Endometrial microvascular endothelial cells (primary cell): ENCODE measurements around the gene GOLGA5. TPM values are rescaled to one million over a fixed set of nuclear protein-coding genes. Genes with fewer than 3 reads are reported as not detected.

Source experiments
- in situ Hi-C: cut with HindIII; loops from 2 replicates; pipeline ENCODE4 v1.10.0; 2017; ENCODE audit warnings: low sequenced_read_pairs, low pct_unique_long_range_greater_than_20kb; ENCODE audit errors: inconsistent ontology term
- total RNA-seq: library from RNA; depleted of rRNA; stranded (reverse); fragments of >200 nt; gene quantifications from one replicate; pipeline ENCODE4 v1.2.3, GENCODE V29; 2015; ENCODE audit errors: inconsistent ontology term

GOLGA5 gene
- total RNA-seq, 1 donor from 2014 or later, result 29.3 TPM

DNA sequence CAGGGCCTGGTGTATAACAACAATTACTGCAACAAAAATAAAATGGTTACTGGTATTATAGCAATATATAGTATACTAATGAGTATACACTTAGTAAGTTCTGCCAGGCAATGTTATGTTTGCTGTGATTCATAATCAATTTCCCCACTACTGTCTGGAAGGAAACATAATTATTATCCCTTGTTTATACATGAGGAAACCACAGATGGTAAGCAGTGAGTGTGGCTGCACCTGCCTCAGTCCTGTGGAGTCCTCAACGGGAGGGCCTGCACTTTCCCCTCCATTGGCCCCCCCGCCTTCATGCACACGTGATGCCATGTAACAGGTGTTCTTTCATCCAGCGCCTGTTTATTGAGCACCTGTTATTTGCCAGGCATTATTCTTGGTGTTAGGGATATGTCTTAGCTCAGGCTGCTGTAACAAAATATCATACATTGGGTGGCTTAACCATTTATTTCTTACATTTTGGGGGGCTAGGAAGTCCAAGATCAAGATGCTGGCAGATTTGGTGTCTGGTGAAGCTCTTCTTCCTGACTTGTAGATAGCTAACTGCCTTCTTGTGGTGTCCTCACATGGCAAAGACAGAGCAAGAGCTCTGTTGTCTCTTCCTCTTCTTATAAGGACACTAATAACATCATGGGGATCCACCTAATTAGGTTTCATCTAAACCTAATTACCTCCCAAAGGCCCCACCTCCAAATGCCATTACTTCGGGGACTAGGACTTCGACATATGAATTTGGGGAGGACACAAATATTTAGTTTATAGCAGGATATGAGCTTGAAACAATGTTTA, 69.4 kb downstream of the GOLGA5 start:
- in situ Hi-C loops, result no loop called here

DNA sequence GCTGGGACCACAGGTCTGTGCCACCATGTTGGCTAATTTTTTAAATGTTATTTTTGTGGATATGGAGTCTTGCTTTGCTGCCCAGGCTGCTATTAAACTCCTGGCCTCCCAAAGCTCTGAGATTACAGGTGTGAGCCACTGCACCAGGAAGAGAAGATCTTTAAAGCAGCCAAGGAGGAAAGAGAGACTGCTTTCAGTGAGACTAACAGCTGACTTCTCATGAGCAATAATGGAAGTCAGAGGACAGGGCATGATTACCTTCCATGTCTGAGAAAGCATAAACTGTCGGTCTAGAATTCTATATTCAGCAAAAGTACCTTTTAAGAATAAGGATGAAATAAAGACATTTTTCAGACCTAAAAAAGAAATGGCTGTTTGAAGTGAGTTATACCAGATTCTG, 71.6 kb downstream of the GOLGA5 start:
- in situ Hi-C loops, result no loop called here

DNA sequence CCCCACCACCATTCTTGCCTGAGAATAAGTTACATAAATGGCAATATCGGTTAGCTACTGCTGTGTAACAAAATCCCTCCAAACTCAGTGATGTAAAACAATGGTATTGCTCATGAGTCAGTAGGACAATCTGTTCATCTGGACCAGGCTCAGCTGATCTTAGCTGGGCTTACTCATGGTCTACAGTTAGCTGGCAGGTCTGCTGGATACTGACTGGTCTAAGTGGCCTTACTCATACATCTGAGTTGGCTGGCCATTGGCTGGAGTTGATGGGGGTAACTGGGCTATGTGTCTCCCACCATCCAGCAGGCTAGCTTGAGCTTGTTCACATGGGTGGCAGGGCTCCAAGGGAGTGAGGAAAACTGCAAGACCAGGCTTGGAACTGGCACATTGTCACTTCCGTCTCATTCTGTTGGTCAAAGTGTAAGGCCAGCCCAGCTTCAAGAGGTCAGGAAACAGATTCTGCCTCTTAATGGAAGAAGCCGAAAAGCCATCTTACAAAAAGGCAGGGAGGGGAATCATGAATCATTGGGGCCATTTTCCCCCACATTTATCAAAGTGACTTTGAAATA, 72.2 kb downstream of the GOLGA5 start:
- in situ Hi-C loops, result no loop called here

DNA sequence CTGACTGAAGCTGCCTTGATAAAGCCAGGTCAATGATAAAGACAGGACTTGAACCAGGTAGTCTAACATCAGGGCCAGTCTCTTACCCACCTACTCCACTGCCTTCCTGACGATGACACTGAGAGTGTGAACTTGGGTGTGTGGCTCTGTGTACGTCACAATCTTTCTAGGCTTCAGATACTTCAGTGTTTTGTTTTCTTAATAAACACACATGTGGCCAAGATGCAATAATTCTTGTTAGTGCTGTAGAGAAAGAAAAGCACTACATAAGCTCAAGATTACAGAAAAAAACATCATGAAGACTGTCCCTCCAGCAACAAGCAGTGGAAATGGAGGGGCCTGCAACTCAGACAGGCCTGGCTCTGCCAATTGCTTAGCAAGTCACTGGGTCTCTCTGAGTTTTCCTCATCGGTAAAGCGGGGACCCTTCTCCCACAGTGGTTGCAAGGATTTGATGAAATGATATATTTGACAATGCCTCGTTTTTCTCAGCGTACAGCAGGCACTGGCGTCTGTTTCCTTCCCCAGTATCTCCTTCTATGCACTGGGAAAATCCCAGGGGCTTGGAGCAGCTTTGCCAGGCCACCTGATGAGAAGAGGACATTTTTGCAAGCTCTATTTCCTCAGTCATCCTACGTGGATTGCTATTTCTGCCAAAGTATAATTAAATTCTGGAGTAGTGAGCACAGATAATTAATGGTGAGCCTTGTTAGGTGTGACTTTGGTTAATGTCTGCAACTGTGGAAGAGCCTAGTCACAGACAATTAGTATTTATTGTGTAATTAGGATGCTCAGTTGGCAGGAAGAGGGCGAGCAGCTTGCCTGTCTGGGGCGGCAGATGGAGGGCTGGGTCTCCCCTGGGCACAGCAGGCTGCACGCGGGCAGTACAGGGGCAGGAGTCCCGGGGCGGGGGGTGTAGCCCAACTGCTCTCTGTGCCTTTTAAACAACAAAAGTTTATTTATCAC, 73.1 kb downstream of the GOLGA5 start:
- in situ Hi-C loops, result no loop called here

DNA sequence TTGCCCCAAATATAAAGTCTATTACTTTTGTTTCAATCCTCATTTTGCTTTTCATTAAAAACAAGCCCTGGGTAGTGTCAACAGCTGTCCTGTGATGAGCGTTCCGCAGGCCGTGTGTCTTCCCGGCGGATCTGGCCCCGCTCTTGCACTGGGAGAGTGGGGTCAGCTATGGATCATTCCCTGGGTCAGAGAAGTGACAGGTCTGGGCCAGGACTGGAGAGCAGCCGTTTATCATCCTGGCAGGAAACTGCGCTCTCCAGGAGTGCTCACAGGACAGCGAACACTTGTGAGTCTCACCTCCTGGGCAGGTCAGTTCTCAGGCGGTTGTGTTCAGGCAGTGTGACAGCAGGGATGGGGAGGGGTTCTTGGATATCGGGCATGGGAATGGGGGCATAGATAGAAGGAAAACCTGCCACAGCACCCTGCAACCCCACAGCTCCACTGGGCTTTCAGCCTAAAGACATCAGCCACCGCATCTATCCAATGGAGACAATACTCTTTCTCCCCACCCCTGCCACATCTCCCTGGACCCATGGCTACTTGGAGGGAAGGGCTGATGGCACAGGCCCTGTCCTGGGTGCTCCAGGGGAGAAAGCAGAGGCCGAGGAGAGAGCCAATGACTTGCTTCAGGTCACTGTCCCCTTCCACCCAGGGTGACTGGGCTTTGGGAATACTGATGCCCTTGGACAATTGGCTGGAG, 81.0 kb downstream of the GOLGA5 start:
- in situ Hi-C loops, result no loop called here

DNA sequence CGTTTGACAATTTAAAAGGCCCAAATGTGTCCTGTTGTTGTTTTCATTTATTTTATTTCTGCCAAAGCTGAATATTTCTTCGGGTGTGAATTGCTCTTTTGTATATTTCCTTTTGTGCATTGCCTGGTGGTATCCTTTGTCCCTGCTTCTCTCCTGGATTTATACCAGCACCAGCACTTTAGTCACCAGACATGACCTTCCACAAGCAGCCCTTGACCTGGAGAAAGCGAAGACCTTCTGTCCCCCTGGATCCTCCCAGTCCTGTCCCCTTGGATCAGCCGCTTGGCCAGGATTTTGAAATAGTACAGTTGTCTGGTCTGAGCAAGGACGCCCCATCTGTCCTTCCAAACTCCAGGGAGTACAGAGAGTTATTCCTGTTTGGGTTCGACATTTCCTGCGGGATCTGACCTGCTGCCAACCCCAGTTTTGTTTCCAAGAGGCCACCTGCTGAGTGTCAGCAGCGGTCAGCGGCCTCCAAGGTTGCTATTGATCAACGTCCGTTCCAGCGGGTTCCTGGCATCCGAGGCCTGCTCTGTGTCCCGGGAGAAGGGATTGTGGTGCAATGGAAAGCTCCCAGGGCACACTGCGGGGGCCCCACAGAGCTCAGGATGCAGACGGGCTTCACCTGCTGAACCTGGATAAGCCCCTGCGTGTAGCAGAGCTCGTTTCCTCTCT, 83.8 kb downstream of the GOLGA5 start:
- in situ Hi-C loops, result no loop called here

DNA sequence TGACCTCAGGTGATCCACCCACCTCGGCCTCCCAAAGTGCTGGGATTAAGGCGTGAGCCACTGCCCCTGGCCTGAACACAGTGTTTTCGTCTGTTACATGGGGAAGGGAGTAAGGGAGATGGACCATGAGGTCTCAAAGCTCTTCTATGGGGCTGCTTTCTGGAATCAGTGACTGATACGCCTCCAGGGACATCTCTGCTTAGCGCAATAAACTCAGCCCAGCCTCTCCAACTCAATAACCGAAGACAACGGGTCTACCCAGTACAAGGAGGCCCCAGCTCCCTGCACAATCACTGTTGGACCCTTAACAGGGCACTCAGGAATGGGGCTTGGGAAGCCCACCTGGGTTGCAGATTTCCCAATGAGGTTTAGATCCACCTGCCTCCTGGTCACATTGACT, 86.2 kb downstream of the GOLGA5 start:
- in situ Hi-C loops, result no loop called here

DNA sequence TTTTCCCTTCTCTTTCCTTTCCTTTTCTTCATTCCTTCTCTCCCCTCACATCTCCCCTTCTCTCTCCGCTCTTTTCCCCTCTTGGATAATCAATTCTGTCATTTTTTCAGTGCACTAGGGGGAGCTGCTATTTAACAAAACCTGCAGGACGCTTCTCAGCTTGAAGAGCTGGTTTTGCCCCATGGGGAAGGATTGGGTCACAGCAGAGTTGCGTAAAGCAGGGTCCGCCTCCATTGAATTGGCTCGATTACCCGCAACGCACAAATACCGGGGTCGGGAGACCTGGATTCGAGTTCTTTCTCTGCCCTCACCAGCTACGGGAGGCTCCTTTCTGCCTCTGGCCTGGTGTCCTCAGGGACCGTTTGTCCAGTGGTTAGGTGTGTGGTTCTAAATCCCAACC, 86.7 kb downstream of the GOLGA5 start:
- in situ Hi-C loops, result no loop called here

DNA sequence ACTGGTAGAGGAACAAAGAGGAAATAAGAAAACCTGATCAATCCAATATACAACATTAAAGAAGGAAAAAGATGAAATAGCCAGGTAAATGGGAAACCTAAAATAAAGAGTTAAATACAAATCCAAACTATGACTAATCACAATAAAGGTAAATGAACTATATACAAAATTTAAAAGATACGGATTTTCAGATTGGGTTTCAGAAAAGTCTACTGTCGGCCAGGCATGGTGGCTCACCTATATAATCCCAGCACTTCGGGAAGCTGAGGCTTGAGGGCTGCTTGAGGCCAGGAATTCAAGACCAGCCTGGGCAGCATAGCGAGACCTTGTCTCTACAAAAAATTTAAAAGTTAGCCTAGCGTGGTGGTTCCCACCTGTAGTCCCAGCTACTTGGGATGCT, 89.0 kb downstream of the GOLGA5 start:
- in situ Hi-C loops, result no loop called here

DNA sequence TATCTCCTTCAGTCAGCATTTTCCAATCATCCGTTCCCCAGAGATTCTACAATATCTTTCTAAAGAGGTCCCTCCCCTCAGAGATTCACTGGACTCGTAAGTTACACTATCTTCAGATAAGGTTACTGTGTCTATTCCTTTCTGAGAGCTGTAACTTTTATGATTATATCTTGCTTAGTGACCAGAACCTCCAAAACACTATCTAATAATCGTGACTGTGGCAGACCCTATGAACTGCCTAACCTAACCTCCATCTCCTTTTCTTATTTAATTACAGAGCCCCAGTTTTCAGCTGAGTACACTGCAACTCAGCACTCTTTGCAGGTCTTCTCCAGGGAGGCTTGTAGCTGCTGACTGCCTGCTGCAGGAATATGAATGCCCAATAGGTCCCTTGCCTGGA, 90.3 kb downstream of the GOLGA5 start:
- in situ Hi-C loops, result no loop called here

DNA sequence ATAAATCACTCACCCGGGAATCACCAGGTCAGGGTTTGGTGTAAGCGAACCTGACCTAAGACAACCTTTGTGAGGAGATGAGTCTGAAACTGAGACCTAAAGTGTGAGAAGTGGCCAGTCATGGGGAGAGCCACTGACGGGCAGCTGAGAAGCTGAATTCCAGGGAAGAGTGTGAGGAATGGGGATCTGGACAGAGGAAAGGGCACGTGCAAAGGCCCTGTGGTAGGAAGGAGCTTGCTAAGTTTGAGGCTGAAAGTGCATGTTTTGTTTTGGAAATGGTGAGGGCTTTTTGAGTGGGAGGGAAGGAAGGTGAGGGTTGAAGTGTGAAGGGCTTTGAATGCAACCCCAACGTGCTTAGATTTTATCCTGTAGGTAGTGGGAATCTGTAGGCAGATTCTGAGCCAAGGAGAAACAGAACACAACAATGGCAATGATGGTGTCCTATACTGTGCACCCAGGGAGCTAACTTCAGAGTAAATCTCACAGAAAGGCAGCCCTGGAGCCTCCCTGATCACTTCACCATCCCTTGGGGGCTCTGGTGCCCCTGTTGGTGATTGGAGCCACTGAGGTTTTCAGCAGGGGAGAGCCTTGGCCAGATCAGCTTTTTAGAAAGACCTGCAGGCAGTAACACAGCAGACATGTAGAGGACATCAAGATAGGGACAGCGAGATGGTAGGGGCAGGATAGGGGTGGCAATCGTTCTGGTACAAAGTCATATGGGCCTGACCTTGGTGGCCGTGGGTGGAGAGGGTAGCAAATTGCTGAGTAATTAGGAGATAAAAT, 91.4 kb downstream of the GOLGA5 start:
- in situ Hi-C loops, result no loop called here

DNA sequence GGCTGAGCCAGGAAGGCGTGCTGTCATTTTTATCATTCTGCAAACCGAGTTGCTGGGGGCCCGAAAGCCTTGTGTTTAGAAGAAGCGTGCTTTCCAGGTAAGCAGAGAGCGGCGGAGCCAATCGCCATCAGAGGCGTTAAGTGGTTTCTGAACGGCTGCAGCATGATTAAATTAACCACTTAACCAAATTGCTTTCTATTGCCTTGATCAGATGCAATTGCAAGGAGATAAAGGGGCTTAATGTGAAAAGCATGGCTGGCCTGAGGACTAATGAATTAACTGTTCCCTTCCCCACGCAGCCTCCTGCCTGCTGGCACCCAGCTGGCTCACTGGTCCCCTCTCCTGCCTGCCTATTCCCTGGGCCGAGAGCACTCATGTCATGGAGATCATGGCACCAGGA, 92.2 kb downstream of the GOLGA5 start:
- in situ Hi-C loops, result no loop called here

DNA sequence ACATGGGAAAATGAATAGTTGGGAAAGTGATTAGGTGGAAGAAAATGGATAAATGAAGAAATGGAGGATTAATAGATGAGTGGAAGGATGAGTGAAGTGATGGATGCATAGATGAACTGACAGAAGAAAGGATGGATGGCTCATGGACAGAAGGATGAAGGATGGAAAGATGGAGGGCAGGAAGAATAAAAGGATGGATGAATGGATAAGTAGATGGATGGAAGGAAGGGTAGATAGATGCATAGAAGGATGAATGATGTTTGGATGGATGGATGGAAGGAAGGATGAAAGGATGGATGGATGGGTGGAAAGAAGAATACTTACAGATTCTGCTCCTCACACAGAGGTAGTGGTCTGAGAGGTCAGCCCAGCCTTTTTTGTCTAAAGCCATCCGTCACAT, 93.1 kb downstream of the GOLGA5 start:
- in situ Hi-C loops, result no loop called here

DNA sequence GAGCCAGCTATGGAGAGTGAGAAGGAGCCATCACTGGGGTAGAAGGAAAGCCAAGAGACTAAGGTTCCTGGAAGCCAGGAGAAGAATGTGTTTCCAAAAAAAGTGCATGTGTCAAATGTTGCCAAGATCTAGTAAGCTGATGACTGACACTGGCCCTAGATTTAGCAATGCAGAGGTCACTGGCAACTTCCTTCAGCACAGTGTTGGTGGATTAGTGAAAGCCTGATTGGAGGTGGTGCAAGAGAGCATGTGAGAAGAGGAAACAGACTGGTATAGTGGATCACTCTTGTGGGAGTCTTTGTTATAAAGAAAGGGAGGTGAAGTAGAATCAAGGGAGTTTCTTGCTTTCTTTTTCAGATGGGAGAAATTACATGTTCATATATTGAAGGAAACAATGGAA, 94.8 kb downstream of the GOLGA5 start:
- in situ Hi-C loops, result no loop called here
